G401 (cell line): ENCODE results near the gene NXPE3. TPM values are rescaled to one million over a fixed set of nuclear protein-coding genes. Genes with fewer than 3 reads are reported as not detected.

ENCODE experiments used
- DNase-seq: peaks from one replicate; pipeline ENCODE4 v3.0.0-alpha.2; 2015; ENCODE audit warnings: low spot score
- in situ Hi-C: cut with HindIII; loops from 2 replicates; pipeline ENCODE4 v1.10.0; 2016; ENCODE audit warnings: low sequenced_read_pairs, mixed read lengths
- total RNA-seq: library from RNA; depleted of rRNA; stranded (reverse); fragments of >200 nt; shearing (Covaris generic); gene quantifications from 2 replicates; pipeline ENCODE4 v1.2.3, GENCODE V29; 2014

The NXPE3 gene
- total RNA-seq, 1 experiment from 2014 or later = 12.3 TPM

DNA sequence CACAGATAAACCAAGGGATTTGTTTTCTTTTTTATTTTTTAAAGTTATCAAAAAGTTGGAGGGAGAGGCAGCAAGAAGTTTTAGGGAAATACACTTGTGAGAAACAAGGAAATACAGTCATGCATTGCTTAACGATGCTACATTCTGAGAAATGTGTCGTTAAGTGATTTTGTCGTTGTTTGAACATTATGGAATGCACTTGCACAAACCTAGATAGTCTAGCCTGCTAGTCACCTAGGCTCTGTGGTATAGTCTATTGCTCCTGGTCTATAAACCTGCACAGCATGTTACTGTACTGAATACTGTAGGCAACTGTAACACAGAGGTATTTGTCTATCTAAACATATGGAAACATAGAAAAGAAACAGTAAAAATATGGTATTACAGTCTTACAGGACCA is 68.3 kb downstream of the NXPE3 start:
- no peak for DNase-seq
- in situ Hi-C loops = no loop called here

DNA sequence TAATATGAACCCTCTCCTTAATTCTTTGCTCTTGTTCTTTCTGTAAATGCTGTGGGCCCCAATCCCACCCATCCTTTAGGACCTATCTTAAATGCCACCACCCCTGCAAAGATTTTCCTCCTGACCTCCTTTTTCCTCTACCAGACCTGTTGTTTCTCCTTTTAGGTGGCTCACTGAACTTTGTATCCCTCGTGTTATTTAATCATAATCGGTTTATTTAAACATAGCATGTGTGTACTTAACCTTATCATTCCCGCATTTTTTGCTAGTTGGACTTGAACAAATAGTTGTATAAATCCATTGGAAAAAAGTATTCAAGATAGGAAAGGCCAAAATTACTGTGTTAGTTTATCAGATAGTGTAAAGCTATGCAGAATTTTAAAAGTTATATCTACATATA is 69.3 kb downstream of the NXPE3 start:
- no peak for DNase-seq
- in situ Hi-C loops = no loop called here

DNA sequence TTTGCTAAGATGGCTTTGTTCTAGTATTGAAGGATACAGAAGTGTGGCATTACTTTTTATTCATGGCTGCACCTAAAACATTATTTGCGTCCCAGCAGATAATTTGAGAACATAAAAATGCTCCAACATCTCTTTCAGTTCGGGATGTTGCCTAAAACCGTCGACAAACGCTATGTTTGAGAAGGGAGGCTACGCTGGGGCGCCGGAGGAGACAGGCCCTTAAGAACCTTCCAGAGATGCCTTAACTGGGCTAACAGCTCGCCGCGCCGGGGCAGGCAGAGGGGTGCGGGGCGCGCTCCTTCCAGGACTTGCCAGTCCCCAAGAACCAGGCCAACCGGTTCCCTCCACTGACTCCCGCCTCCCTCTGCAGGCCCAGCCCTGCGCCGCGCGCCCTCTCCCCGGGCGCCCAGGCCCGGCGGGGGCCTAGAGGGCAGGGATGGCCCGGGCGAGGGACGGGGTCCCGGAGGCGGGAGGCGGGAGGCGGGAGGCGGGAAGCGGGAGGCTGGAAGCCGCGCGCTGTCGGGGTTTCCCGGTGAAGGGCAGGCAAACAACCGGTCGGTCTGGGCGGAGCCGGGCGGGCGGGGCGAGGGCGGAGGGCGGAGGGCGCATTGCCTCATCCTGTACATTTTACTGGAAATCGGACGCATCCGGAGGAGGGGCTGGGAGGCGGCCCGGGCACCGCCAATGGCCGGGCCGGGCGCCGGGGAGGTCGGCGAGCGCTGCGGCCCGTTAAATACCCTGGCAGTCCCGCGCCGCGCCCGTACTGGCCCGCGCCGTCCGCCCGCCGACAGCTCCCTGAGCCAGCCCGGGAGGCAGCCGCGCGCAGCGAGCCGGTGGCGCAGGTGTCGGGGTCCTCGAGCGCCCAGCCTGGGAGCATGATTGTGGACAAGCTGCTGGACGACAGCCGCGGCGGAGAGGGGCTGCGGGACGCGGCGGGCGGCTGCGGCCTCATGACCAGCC is 70.0 kb downstream of the NXPE3 start, which contains the start of gene NFKBIZ:
NFKBIZ (plus strand) TSS at position 761 of the 960 bp plus-strand sequence; CDS start at position 876, 115 bp downstream.
- in situ Hi-C loops = no loop called here
- peak; percentile 91 for DNase-seq

DNA sequence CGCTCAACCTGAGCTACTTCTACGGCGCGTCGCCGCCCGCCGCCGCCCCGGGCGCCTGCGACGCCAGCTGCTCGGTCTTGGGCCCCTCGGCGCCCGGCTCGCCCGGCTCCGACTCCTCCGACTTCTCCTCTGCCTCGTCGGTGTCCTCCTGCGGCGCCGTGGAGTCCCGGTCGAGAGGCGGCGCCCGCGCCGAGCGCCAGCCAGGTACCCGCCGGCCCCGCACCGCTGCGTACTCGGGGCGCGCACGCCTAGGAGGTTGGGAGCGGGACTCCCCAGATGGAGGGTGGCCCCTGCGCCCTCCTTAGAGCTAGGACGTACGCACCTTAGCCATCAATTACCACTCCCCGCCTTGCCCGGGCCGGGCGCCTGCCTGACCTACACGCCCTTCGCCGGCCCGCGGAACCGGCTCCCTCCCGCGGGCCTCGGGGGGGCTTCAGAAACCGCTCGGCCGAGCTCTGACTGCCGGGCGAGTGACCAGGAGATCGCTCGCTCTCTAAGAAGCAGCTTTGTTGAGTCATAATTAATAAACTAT is 70.8 kb downstream of the NXPE3 start:
- in situ Hi-C loops = no loop called here
- peak; percentile 47 for DNase-seq

DNA sequence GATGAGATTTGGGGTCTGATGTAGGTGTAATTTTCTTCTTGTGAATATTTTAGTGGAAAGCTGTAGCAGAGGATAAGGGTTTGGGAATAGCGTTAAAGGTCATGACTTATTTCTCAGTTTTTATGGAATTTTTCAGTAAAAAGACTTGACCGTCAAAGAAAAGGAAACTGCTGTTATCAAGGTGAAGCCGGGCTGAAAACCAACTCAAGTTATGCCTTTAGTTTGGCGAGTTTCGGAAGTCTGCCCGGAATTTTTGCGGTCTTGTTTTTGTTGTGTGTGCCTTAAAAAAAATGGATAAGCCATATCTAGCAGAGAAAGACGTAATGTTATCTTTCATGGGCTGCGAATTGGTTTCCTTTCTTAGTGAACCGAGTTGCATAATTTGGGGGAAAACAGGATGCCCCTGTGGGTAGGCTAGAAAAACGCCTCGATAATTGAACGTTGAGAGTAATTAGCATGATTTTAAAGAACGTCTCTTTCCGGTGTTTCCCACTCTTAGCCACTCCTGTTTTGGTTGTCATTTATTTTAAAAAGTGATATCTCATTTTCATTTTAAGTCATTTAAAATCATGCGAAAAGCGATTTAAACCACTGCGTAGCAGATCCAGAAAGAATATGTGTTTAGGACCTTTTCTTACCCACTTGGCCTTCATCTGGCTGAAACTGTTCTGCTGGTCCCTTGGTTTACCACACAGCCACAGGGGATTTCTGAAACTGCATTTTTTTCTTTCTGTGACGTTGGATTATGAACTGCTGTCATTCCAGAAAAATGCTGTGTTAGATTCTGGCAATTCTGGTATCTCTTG is 71.4 kb downstream of the NXPE3 start:
- DNase-seq = peak; percentile 41
- in situ Hi-C loops = no loop called here

DNA sequence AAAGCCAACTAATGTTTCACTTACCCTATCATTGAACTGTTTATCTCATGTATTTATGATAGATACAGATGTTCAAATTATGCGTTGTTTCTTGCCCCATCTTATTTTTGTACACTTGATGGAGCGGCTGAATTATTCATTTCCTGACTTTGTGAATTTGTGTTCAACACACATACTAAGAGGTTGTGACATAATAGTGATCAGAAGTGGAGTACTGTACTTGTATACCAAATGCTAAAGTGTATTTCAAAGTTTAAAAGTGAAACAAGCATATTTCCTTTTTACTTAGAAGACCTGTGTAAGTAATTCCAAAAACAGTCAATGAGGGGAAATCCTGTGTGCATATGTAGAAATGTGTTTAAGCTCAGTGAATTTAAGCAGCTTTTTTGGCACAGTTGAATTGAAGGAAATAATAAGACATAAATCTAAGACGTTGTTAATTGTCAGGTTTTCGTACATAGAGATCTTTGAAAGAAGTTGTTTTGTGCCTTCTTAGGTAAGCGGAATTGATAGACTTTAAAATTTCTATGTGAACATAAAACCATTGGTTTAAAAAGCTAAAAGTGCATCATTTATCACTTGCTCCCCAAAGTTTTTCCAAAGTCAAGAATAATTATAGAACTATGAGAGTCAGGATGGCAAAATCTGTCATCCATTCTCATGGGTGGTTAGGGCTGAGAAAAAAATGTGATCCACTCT is 72.2 kb downstream of the NXPE3 start:
- DNase-seq = no peak
- in situ Hi-C loops = no loop called here

DNA sequence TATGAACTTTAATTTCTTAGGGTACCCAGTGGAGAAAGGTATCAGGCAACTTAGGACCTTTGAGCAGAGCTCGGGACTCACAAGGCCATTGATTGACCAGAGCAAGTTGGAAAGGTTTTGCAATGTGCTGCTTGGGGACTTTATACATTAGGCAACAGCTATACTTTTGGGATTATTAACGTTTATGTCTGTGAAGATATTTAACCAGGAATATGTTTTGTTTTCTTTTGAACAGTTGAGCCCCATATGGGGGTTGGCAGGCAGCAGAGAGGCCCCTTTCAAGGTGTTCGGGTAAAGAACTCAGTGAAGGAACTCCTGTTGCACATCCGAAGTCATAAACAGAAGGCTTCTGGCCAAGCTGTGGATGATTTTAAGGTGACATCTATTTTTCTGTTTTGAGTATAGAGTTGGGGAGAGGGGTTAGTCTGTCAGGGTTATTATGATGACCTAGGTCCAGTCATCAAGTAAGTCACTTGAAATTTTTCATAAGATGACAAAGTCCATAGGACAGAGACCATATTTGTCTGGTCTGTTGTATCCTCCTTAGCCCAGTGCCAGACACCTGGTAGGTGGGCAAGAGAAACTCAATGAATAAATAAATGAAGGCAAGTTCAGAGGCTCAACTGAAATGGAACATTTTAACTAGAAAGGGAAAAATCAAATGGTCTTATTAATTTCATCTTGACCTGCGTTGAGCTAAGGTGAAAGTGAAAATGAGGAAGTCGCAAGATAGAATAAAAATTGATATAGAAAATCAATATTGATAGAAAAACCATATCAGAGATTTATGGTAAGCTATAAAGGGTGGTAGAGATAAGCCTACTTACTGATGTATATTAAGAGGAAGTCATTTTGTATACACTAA is 73.1 kb downstream of the NXPE3 start:
- in situ Hi-C loops = no loop called here
- DNase-seq = no peak

DNA sequence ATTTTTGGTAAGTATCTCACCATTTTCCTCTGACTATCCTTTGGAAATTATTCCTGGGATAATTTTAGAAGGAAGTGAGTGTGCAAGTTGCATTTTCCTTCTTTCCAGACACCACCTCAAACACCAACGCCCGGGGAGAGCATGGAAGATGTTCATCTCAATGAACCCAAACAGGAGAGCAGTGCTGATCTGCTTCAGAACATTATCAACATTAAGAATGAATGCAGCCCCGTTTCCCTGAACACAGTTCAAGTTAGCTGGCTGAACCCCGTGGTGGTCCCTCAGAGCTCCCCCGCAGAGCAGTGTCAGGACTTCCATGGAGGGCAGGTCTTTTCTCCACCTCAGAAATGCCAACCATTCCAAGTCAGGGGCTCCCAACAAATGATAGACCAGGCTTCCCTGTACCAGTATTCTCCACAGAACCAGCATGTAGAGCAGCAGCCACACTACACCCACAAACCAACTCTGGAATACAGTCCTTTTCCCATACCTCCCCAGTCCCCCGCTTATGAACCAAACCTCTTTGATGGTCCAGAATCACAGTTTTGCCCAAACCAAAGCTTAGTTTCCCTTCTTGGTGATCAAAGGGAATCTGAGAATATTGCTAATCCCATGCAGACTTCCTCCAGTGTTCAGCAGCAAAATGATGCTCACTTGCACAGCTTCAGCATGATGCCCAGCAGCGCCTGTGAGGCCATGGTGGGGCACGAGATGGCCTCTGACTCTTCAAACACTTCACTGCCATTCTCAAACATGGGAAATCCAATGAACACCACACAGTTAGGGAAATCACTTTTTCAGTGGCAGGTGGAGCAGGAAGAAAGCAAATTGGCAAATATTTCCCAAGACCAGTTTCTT is 74.2 kb downstream of the NXPE3 start:
- no peak for DNase-seq
- in situ Hi-C loops = no loop called here

DNA sequence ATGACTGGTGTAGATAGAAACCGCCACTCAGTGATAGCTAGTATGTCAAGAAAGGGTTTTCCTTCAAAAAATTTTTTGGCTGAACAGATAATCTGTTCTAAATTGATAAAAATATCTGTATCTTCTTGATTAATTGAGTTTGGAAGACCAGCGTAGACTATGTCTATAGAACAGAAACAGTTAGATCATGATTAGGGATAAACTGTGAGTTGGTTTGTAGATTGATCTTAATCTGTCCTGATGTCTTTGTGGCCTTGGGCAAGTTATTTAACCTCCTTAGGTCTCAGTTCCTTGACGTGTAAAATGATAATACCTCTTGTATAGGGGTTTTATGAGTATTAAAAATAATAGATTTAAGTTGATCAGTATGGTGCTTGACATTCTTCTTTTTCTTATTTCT is 75.0 kb downstream of the NXPE3 start:
- in situ Hi-C loops = no loop called here
- no peak for DNase-seq

DNA sequence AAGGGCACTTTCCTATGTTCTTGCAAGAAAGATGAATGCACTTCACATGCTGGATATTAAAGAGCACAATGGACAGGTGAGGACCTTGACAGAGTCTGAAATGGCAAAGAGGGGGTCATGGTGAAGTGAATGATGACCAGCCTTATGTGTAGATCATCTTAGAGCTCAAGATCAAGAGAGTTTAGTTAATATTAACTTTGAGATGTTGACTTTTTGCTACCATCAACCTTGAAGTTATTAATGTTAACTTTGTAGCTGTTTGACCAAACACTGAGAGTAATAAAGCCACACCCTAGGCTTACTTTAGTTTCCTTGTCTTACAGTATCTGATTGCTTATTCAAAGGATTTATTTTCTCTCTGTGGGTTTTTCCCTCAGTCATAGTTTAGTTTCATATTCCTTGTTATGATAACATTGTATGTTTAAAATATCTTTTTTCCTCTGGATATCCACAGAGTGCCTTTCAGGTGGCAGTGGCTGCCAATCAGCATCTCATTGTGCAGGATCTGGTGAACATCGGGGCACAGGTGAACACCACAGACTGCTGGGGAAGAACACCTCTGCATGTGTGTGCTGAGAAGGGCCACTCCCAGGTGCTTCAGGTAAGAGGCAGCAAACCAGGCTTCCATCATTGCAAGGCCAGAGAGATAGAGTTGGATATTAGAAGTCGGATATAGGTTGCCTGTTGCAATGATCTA is 75.7 kb downstream of the NXPE3 start:
- no peak for DNase-seq
- in situ Hi-C loops = no loop called here

DNA sequence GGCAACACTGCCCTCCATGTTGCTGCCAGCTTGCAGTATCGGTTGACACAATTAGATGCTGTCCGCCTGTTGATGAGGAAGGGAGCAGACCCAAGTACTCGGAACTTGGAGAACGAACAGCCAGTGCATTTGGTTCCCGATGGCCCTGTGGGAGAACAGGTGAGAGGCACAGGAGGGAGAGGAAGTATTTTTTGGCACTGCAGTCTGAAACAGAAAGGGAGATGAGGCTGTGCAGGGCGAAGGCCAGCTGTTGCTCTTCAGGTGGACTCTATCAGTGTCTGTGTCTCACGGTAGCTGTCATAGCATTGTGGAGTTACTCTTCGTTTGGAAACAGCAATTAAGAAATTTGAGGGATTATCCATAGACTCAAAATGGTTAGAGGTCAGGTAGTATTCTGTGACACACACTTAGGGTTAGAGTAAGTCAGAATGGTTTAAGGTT is 78.3 kb downstream of the NXPE3 start:
- DNase-seq = no peak
- in situ Hi-C loops = no loop called here

DNA sequence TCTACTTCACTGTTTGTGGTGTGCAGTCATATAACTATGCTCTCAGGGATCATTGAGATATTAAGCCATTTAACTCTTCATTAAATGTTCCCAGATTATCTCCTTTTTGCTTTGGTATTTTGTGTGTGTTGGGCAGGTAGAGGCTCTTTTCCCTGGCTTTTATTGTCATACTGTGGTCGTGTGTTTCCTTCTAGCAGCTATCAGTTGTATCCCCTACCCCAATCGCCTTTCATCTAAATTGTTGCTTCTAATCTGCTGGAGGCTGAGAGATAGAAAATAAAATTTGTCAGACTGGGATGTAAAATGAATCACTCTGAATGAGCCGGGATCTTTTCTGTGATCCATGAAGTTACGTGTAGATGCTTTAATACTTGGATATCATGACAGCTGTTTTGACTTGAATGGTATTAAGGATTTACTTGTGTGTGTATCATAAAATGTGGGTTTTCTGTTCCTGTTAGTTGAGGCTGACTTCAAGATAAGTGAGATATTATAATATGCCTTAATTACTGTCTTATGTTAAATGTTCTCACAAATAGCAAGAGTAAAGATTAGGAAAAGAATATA is 79.5 kb downstream of the NXPE3 start:
- no peak for DNase-seq
- in situ Hi-C loops = no loop called here

DNA sequence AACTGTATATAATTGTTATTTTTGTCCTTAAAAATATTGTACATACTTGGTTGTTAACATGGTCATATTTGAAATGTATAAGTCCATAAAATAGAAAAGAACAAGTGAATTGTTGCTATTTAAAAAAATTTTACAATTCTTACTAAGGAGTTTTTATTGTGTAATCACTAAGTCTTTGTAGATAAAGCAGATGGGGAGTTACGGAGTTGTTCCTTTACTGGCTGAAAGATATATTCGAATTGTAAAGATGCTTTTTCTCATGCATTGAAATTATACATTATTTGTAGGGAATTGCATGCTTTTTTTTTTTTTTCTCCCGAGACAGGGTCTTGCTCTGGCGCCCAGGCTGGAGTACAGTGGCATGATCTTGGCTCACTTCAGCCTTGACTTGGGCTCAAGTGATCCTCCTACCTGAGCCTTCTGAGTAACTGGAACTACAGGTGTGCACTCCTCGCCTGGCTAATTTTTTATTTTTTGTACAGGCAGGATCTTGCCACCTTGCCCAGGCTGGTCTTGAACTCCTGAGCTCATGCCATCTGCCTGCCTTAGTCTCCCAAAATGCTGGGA is 81.0 kb downstream of the NXPE3 start:
- no peak for DNase-seq
- in situ Hi-C loops = no loop called here

DNA sequence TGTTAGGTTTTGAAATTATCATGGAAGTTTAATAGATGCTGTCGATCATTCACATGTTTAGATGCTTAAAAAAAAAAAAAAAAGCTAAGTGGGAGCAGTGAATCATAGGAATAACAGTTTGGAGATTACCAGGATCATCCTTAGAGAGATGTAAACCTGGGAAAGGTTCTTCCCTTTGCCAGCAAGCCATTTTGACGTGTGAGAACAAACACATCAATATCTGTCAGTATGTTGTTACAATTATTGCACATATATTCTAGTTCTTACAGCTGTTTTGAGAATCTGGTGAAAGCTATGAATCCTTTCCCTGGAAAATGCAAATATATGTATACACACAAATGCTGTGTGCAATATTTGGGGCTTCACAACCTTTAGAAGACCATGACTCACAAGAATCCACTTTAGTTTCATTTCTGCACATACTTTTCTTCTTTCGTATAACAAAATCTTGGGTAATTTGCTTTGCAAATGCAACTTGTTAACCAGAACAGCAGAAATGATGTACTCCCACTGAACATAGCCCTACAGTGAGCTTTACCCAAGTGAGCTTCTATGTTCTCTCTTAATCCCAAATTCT is 82.3 kb downstream of the NXPE3 start:
- DNase-seq = no peak
- in situ Hi-C loops = no loop called here

DNA sequence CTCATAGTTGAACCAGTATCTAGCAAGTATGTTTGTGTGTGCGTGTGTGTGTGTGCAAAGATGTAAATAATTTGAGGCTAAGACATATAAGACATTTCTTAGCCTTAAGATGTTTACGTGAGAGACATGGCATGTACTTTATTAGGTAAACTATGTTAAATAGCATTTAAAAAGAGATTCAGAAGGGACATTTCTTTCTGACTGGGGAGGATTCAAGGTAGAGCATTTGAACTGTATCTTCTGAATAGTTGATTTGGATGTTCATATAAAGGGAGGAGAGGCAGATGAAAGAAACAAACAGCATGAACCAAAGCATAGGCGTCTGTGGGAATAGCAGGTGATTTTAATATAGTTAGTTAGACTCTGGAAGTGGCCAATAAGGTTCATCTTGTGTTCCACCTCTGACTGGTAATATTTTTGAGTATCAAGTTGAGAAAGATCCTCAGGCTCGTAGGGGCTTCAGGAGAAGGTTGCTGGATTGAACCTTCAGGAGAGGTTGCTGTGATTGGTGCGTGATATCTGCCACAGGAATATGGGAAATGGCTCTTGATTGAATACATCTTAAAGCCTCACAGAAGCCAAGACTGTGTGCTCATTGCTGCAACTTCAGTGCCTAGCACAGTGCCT is 82.9 kb downstream of the NXPE3 start:
- no peak for DNase-seq
- in situ Hi-C loops = no loop called here
